Panc1 (cell line): ENCODE measurements around the gene IL36RN. TPM values are rescaled to one million over a fixed set of nuclear protein-coding genes. Genes with fewer than 3 reads are reported as not detected.

Source experiments
- ATAC-seq: fragments of 200-7000 bp; cut with Tn5 transposase; 2 replicates; pipeline ENCODE4 v1.9.1; 2020; ENCODE audit warnings: mild to moderate bottlenecking, moderate library complexity
- BruUV-seq: library from RNA; stranded (reverse); fragments of 400-500 nt; replicated peaks from 2 replicates; lab custom pipeline; 2021; lab: Mats Ljungman, UMichigan
- CTCF ChIA-PET: fragments of 300-600 bp; sonication (Branson Sonifier 250); formaldehyde crosslinking; loops from one replicate; lab custom pipeline; 2022; ENCODE audit warnings: antibody characterized with exemption; lab: Charles Lee
- POLR2A ChIA-PET: fragments of 300-600 bp; sonication (Branson Sonifier 250); formaldehyde crosslinking; loops from one replicate; lab custom pipeline; 2022; ENCODE audit warnings: antibody characterized with exemption; lab: Charles Lee
- DNase-seq: peaks from one replicate; pipeline ENCODE4 v3.0.0-alpha.2; 2010; ENCODE audit warnings: low read depth, low spot score
- H3K27ac ChIP-seq: 2 replicates; pipeline ENCODE4 v1.5.1; 2011; ENCODE audit warnings: mild to moderate bottlenecking, low read length, inconsistent platforms
- H3K27me3 ChIP-seq: fragments of 200-500 bp; sonication (Bioruptor generic); 2 replicates; pipeline ENCODE4 v1.6.0; 2014; ENCODE audit warnings: low read length, inconsistent platforms; ENCODE audit not compliant: control insufficient read depth, insufficient read depth
- H3K36me3 ChIP-seq: fragments of 200-500 bp; sonication (Bioruptor generic); 2 replicates; pipeline ENCODE4 v1.5.1; 2014; ENCODE audit warnings: inconsistent platforms, mild to moderate bottlenecking, low read length, moderate library complexity; ENCODE audit not compliant: control insufficient read depth, insufficient read depth
- H3K4me1 ChIP-seq: 2 replicates; pipeline ENCODE4 v1.5.1; 2011; ENCODE audit warnings: inconsistent platforms, mild to moderate bottlenecking, low read length, moderate library complexity; ENCODE audit not compliant: control insufficient read depth, insufficient read depth
- H3K4me3 ChIP-seq, 2 experiments: 2 replicates each; pipeline ENCODE4 v1.5.1; 2011 to 2012; ENCODE audit warnings: low read depth in 2 of 2, low read length in 2 of 2, mild to moderate bottlenecking in 2 of 2, inconsistent platforms in 1 of 2, moderate library complexity in 1 of 2
- H3K9me3 ChIP-seq: fragments of 200-500 bp; sonication (Bioruptor generic); 2 replicates; pipeline ENCODE4 v1.5.1; 2014; ENCODE audit warnings: low read depth, mild to moderate bottlenecking, inconsistent platforms, low read length, moderate library complexity; ENCODE audit not compliant: control insufficient read depth, insufficient read depth
- CTCF ChIP-seq: fragments of 450-650 bp; IDR thresholded peaks from 2 replicates; pipeline ENCODE4 v1.5.1; 2017; ENCODE audit warnings: mild to moderate bottlenecking
- POLR2AphosphoS5 ChIP-seq: IDR thresholded peaks from 2 replicates; pipeline ENCODE4 v1.6.1; 2012; ENCODE audit warnings: mild to moderate bottlenecking, low read depth, low read length, moderate library complexity
- REST ChIP-seq, 2 experiments: IDR thresholded peaks; 2 replicates each; pipeline ENCODE4 v1.6.1; 2011 to 2012; ENCODE audit warnings: low read depth in 2 of 2, control low read depth in 1 of 2, low read length in 1 of 2, mild to moderate bottlenecking in 1 of 2, moderate library complexity in 1 of 2; ENCODE audit not compliant: insufficient read depth in 1 of 2
- SIN3A ChIP-seq: IDR thresholded peaks from 2 replicates; pipeline ENCODE4 v1.6.1; 2012; ENCODE audit warnings: low read depth, mild to moderate bottlenecking, low read length, moderate library complexity, borderline replicate concordance; ENCODE audit not compliant: insufficient read depth
- TCF7L2 ChIP-seq: IDR thresholded peaks from 2 replicates; pipeline ENCODE4 v1.6.1; 2011; ENCODE audit warnings: mild to moderate bottlenecking, low read depth, low read length, inconsistent platforms
- in situ Hi-C: cut with HindIII; loops from 2 replicates; pipeline ENCODE4 v1.10.0; 2016; ENCODE audit warnings: low sequenced_read_pairs, low pct_unique_long_range_greater_than_20kb
- intact Hi-C: fragments of 100-400 bp; cut with micrococcal nuclease; formaldehyde crosslinking; loops from one replicate; pipeline ENCODE4 v1.10.0; 2022; ENCODE audit not compliant: unreplicated experiment
- total RNA-seq: library from RNA; stranded (reverse); gene quantifications from one replicate; pipeline ENCODE4 v1.2.1, GENCODE V29; 2021; ENCODE audit not compliant: unreplicated experiment

The IL36RN gene
- total RNA-seq, 1 experiment from 2014 or later: not detected

GRCh38 chr2:113012436-113013335 lies 46.3 kb upstream of the IL36RN start:
- POLR2A ChIA-PET: no interaction called here
- no peak overlapping the region for H3K27ac ChIP-seq

GRCh38 chr2:113013336-113013661 lies 45.7 kb upstream of the IL36RN start:
- no TSS peak for BruUV-seq
- POLR2A ChIA-PET: no interaction called here
- no peak overlapping the region for H3K4me3 ChIP-seq
- in situ Hi-C loops (no loop called here), intact Hi-C loops (no loop called here)
- no peaks in the 10 kb centered on the region for H3K4me1 ChIP-seq
- ATAC-seq: 0 out of 2 replicates have a peak, but pooled peaks have one; percentile 21
- no peaks in the 10 kb centered on the region for H3K9me3 ChIP-seq
- no peaks in the 10 kb centered on the region for H3K36me3 ChIP-seq
- TF ChIP-seq POLR2AphosphoS5 (no peak), SIN3A (no peak), CTCF (no peak), TCF7L2 (no peak), REST (IDR thresholded peaks at IDR 0.05; ENCODE audit: insufficient read depth in 1 of 2, low read depth in 2 of 2, low read length in 1 of 2) (no peak)
- H3K27ac ChIP-seq: no peak overlapping the region
- no peak for DNase-seq
- CTCF ChIA-PET: no interaction called here
- no peaks in the 10 kb centered on the region for H3K27me3 ChIP-seq

More at GRCh38 chr2:113012436-113013335, 46.3 kb upstream of the IL36RN start:
- H3K9me3 ChIP-seq: no peaks in the 10 kb centered on the region
- H3K4me1 ChIP-seq: no peaks in the 10 kb centered on the region
- in situ Hi-C loops: no loop called here
- BruUV-seq: no TSS peak
- TF ChIP-seq TCF7L2: no peak
- no peak for TF ChIP-seq POLR2AphosphoS5
- no peak for TF ChIP-seq REST (IDR thresholded peaks at IDR 0.05; ENCODE audit: insufficient read depth in 1 of 2, low read depth in 2 of 2, low read length in 1 of 2)
- no peak for TF ChIP-seq SIN3A
- TF ChIP-seq CTCF: no peak
- peak; percentile 32 for DNase-seq
- ATAC-seq: peak; percentile 92
- CTCF ChIA-PET: no interaction called here
- no peaks in the 10 kb centered on the region for H3K27me3 ChIP-seq
- intact Hi-C loops: no loop called here
- no peaks in the 10 kb centered on the region for H3K36me3 ChIP-seq
- no peak overlapping the region for H3K4me3 ChIP-seq
